ENCODE data around the gene TMEM132D. TPM values are rescaled to one million over a fixed set of nuclear protein-coding genes. Genes with fewer than 3 reads are reported as not detected.

TMEM132D gene
- total and polyA plus RNA-seq, 2 experiments from 2014 or later, result 2.0 to 2.4 TPM

GRCh38 chr12:129719416-129719815, 184.4 kb downstream of the TMEM132D start:
- TF ChIP-seq CTCF (IDR thresholded peaks at IDR 0.05; ENCODE audit: poor library complexity), result no peak
- no peak for TF ChIP-seq EZH2 (IDR thresholded peaks at IDR 0.05; ENCODE audit: borderline replicate concordance)
- TF ChIP-seq EZH2phosphoT487 (IDR thresholded peaks at IDR 0.05; ENCODE audit: low read depth, severe bottlenecking, unreplicated experiment), result no peak

GRCh38 chr12:129717438-129717837, 186.4 kb downstream of the TMEM132D start:
- no peaks in the 10 kb centered on the region for H3K36me3 ChIP-seq (replicated peaks; ENCODE audit: insufficient read depth, low read depth)
- H3K4me1 ChIP-seq (ENCODE audit: insufficient read depth), result no peaks in the 10 kb centered on the region
- H3K9me3 ChIP-seq (ENCODE audit: low read depth), result no peaks in the 10 kb centered on the region
- no peaks in the 10 kb centered on the region for H3K9me2 ChIP-seq (replicated peaks; ENCODE audit: insufficient read depth)
- no peak for DNase-seq (ENCODE audit: low spot score)
- no peak overlapping the region for H2AFZ ChIP-seq
- H3K27ac ChIP-seq, result no peak overlapping the region
- H3K79me2 ChIP-seq, result no peaks in the 10 kb centered on the region
- WGBS (ENCODE audit: low lambda C conversion rate, missing lambda C conversion rate), result 88% methylated on average over 2 of the region's 2 CpGs
- no peak overlapping the region for H3K4me3 ChIP-seq
- no peak overlapping the region for H3K4me2 ChIP-seq
- TF ChIP-seq CTCF (IDR thresholded peaks at IDR 0.05; ENCODE audit: poor library complexity) (no peak), EZH2 (IDR thresholded peaks at IDR 0.05; ENCODE audit: borderline replicate concordance) (no peak), EZH2phosphoT487 (IDR thresholded peaks at IDR 0.05; ENCODE audit: low read depth, severe bottlenecking, unreplicated experiment) (no peak)
- H3K27me3 ChIP-seq, result no peaks in the 10 kb centered on the region
- H4K20me1 ChIP-seq (ENCODE audit: insufficient read depth, poor library complexity, severe bottlenecking), result no peaks in the 10 kb centered on the region

More at GRCh38 chr12:129719416-129719815, 184.4 kb downstream of the TMEM132D start:
- no peak for DNase-seq (ENCODE audit: low spot score)
- Histone ChIP-seq H3K9me2 (replicated peaks; ENCODE audit: insufficient read depth) (no peaks in the 10 kb centered on the region), H3K79me2 (no peaks in the 10 kb centered on the region), H4K20me1 (ENCODE audit: insufficient read depth, poor library complexity, severe bottlenecking) (no peaks in the 10 kb centered on the region), H3K27me3 (no peaks in the 10 kb centered on the region), H2AFZ (no peak overlapping the region), H3K4me3 (no peak overlapping the region), H3K36me3 (replicated peaks; ENCODE audit: insufficient read depth, low read depth) (no peaks in the 10 kb centered on the region), H3K4me1 (ENCODE audit: insufficient read depth) (no peaks in the 10 kb centered on the region), H3K9me3 (ENCODE audit: low read depth) (no peaks in the 10 kb centered on the region), H3K27ac (no peak overlapping the region), H3K4me2 (no peak overlapping the region)
- 62% methylated on average over 3 of the region's 3 CpGs for WGBS (ENCODE audit: low lambda C conversion rate, missing lambda C conversion rate)

GRCh38 chr12:129716825-129717224, 187.0 kb downstream of the TMEM132D start:
- TF ChIP-seq EZH2phosphoT487 (IDR thresholded peaks at IDR 0.05; ENCODE audit: low read depth, severe bottlenecking, unreplicated experiment) (no peak), EZH2 (IDR thresholded peaks at IDR 0.05; ENCODE audit: borderline replicate concordance) (no peak), CTCF (IDR thresholded peaks at IDR 0.05; ENCODE audit: poor library complexity) (no peak)
- no peak for DNase-seq (ENCODE audit: low spot score)
- no peaks in the 10 kb centered on the region for H3K9me2 ChIP-seq (replicated peaks; ENCODE audit: insufficient read depth)
- no peaks in the 10 kb centered on the region for H3K27me3 ChIP-seq
- no peaks in the 10 kb centered on the region for H3K9me3 ChIP-seq (ENCODE audit: low read depth)
- 91% methylated on average over 9 of the region's 9 CpGs for WGBS (ENCODE audit: low lambda C conversion rate, missing lambda C conversion rate)
- no peak overlapping the region for H3K4me3 ChIP-seq
- H3K27ac ChIP-seq, result no peak overlapping the region
- no peaks in the 10 kb centered on the region for H3K36me3 ChIP-seq (replicated peaks; ENCODE audit: insufficient read depth, low read depth)
- H3K79me2 ChIP-seq, result no peaks in the 10 kb centered on the region
- H4K20me1 ChIP-seq (ENCODE audit: insufficient read depth, poor library complexity, severe bottlenecking), result no peaks in the 10 kb centered on the region
- H3K4me2 ChIP-seq, result no peak overlapping the region
- no peak overlapping the region for H2AFZ ChIP-seq
- no peaks in the 10 kb centered on the region for H3K4me1 ChIP-seq (ENCODE audit: insufficient read depth)

- no peaks in the 10 kb centered on the region for H3K9me3 ChIP-seq (ENCODE audit: low read depth)
- no peak for TF ChIP-seq CTCF (IDR thresholded peaks at IDR 0.05; ENCODE audit: poor library complexity)
- no peak for TF ChIP-seq EZH2 (IDR thresholded peaks at IDR 0.05; ENCODE audit: borderline replicate concordance)
- no peaks in the 10 kb centered on the region for H3K9me2 ChIP-seq (replicated peaks; ENCODE audit: insufficient read depth)
- H3K79me2 ChIP-seq, result no peaks in the 10 kb centered on the region
- DNase-seq (ENCODE audit: low spot score), result no peak
- no peaks in the 10 kb centered on the region for H4K20me1 ChIP-seq (ENCODE audit: insufficient read depth, poor library complexity, severe bottlenecking)
- no peak overlapping the region for H3K27ac ChIP-seq
- no peaks in the 10 kb centered on the region for H3K4me1 ChIP-seq (ENCODE audit: insufficient read depth)
- no peak overlapping the region for H3K4me2 ChIP-seq
- no peaks in the 10 kb centered on the region for H3K36me3 ChIP-seq (replicated peaks; ENCODE audit: insufficient read depth, low read depth)
- 76% methylated on average over 2 of the region's 2 CpGs for WGBS (ENCODE audit: low lambda C conversion rate, missing lambda C conversion rate)
- no peak overlapping the region for H3K4me3 ChIP-seq
- no peak overlapping the region for H2AFZ ChIP-seq
- no peaks in the 10 kb centered on the region for H3K27me3 ChIP-seq
Observed at GRCh38 chr12:129706716-129707115, 197.1 kb downstream of the TMEM132D start.
